ENCODE measurements around the gene ZNF239. TPM values are rescaled to one million over a fixed set of nuclear protein-coding genes. Genes with fewer than 3 reads are reported as not detected.

ZNF239 gene
- total RNA-seq (1 to 10 TPM; 3.5 to 4.2 TPM), polyA plus RNA-seq (1 to 10 TPM; 1.8 to 2.1 TPM)
- long read RNA-seq, donor 1, partial matches to known transcripts: 0 of 3 reads
- long read RNA-seq, donor 1, other reads (novel, unspliced or antisense): 0 of 3 reads
- long read RNA-seq, donor 2, partial matches to known transcripts: 0 of 1 reads
- long read RNA-seq, donor 2, other reads (novel, unspliced or antisense): 0 of 1 reads
- long read RNA-seq, donor 3: 0 reads
- long read RNA-seq, donor 4: 0 reads
- long read RNA-seq, donor 5, partial matches to known transcripts: 0 of 3 reads
- long read RNA-seq, donor 5, other reads (novel, unspliced or antisense): 0 of 3 reads

- Histone ChIP-seq H3K27me3 (ENCODE audit: control insufficient read depth in 3 of 3, insufficient read depth in 3 of 3, low read length in 2 of 3) (no peaks in the 10 kb centered on the region), H3K4me1 (ENCODE audit: control insufficient read depth in 5 of 5, insufficient read depth in 5 of 5, low read length in 5 of 5) (peaks cover 0 to 17% (median 4%) of the 10 kb centered on the region in 5 donors), H3K27ac (ENCODE audit: low read depth in 1 of 2, low read length in 1 of 2) (peak within 1 kb of the TSS; percentile 62 to 80), H3K4me3 (peak within 1 kb of the TSS; percentile 53), H3K36me3 (ENCODE audit: control insufficient read depth in 4 of 4, insufficient read depth in 4 of 4, low read length in 4 of 4) (no peaks in the 10 kb centered on the region), H3K9ac (ENCODE audit: insufficient read depth in 1 of 2, low read length in 2 of 2) (peak within 1 kb of the TSS; percentile 30 to 40), H3K9me3 (ENCODE audit: control insufficient read depth in 4 of 4, insufficient read depth in 3 of 4, low read length in 3 of 4) (peaks cover 0 to 2% (median 0%) of the 10 kb centered on the region in 4 donors)
- TF ChIP-seq, protein P1, sequence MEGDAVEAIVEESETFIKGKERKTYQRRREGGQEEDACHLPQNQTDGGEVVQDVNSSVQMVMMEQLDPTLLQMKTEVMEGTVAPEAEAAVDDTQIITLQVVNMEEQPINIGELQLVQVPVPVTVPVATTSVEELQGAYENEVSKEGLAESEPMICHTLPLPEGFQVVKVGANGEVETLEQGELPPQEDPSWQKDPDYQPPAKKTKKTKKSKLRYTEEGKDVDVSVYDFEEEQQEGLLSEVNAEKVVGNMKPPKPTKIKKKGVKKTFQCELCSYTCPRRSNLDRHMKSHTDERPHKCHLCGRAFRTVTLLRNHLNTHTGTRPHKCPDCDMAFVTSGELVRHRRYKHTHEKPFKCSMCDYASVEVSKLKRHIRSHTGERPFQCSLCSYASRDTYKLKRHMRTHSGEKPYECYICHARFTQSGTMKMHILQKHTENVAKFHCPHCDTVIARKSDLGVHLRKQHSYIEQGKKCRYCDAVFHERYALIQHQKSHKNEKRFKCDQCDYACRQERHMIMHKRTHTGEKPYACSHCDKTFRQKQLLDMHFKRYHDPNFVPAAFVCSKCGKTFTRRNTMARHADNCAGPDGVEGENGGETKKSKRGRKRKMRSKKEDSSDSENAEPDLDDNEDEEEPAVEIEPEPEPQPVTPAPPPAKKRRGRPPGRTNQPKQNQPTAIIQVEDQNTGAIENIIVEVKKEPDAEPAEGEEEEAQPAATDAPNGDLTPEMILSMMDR (IDR thresholded peaks at IDR 0.05; ENCODE audit: control extremely low read depth, extremely low read depth): no peak
- ATAC-seq (ENCODE audit: insufficient read depth, low FRiP score): peak; percentile 95
- peak; percentile 90 to 94 (median 92) for DNase-seq
- 8 to 10% methylated on average over 77 to 78 of the region's 78 CpGs for WGBS, 2 donors
These were observed at the start of gene ZNF239 for GRCh38 chr10:43574001-43574892. TSS of gene ZNF239 (minus strand) at chr10:43574616. CDS start at chr10:43558079, 16,537 bp downstream.

DNA sequence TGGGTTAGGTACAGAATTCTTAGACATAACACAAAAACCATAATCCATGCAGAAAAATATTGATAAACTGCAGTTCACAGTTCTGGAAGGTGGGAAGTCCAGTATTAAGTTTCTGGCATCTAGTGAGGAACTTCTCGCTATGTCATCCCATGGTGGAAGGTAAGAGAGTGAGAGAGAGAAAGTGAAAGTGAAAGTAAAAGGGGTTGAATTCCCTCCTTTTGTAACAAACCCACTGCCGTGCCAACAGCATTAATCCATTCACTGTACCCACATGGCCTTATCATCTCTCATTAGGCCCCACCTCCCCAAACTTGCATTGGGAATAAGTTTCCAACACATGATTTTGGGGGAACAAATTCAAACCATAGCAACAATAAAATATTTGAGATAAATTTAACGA, 48.9 kb upstream of the ZNF239 start:
- no peaks in the 10 kb centered on the region for H3K36me3 ChIP-seq (ENCODE audit: control insufficient read depth in 4 of 4, insufficient read depth in 4 of 4, low read length in 4 of 4)
- no peak overlapping the region for H3K27ac ChIP-seq (ENCODE audit: low read depth in 1 of 2, low read length in 1 of 2)
- ATAC-seq (ENCODE audit: insufficient read depth, low FRiP score) (no peak), DNase-seq (peak in 1 of 3 donors; percentile 25)
- H3K4me1 ChIP-seq (ENCODE audit: control insufficient read depth in 5 of 5, insufficient read depth in 5 of 5, low read length in 5 of 5): no peaks in the 10 kb centered on the region
- 50 to 59% methylated on average over 3 of the region's 3 CpGs for WGBS, 2 donors
- peaks cover 0 to 5% (median 0%) of the 10 kb centered on the region in 4 donors for H3K9me3 ChIP-seq (ENCODE audit: control insufficient read depth in 4 of 4, insufficient read depth in 3 of 4, low read length in 3 of 4)
- H3K27me3 ChIP-seq (ENCODE audit: control insufficient read depth in 3 of 3, insufficient read depth in 3 of 3, low read length in 2 of 3): no peaks in the 10 kb centered on the region
- TF ChIP-seq, protein P1 (IDR thresholded peaks at IDR 0.05; ENCODE audit: control extremely low read depth, extremely low read depth): no peak
- no peak overlapping the region for H3K4me3 ChIP-seq
- H3K9ac ChIP-seq (ENCODE audit: insufficient read depth in 1 of 2, low read length in 2 of 2): no peak overlapping the region

- H3K9ac ChIP-seq (ENCODE audit: insufficient read depth in 1 of 2, low read length in 2 of 2): no peak overlapping the region
- TF ChIP-seq, protein P1 (IDR thresholded peaks at IDR 0.05; ENCODE audit: control extremely low read depth, extremely low read depth): no peak
- H3K36me3 ChIP-seq (ENCODE audit: control insufficient read depth in 4 of 4, insufficient read depth in 4 of 4, low read length in 4 of 4): peaks cover 0 to 4% (median under 1%) of the 10 kb centered on the region in 4 donors
- no peaks in the 10 kb centered on the region for H3K4me1 ChIP-seq (ENCODE audit: control insufficient read depth in 5 of 5, insufficient read depth in 5 of 5, low read length in 5 of 5)
- no peak overlapping the region for H3K4me3 ChIP-seq
- ATAC-seq (ENCODE audit: insufficient read depth, low FRiP score): no peak
- 62 to 72% methylated on average over 2 of the region's 2 CpGs for WGBS, 2 donors
- no peak for DNase-seq
- H3K27me3 ChIP-seq (ENCODE audit: control insufficient read depth in 3 of 3, insufficient read depth in 3 of 3, low read length in 2 of 3): no peaks in the 10 kb centered on the region
- no peak overlapping the region for H3K27ac ChIP-seq (ENCODE audit: low read depth in 1 of 2, low read length in 1 of 2)
- peaks cover 0 to 9% (median 1%) of the 10 kb centered on the region in 4 donors for H3K9me3 ChIP-seq (ENCODE audit: control insufficient read depth in 4 of 4, insufficient read depth in 3 of 4, low read length in 3 of 4)
These were observed 47.6 kb upstream of the ZNF239 start for GRCh38 chr10:43622038-43622437.

Data from lung (tissue), 16 donors.